Thyroid gland (tissue), 4 donors: ENCODE results near the gene BRAP. TPM values are rescaled to one million over a fixed set of nuclear protein-coding genes. Genes with fewer than 3 reads are reported as not detected.
"Not testable (repeated sequence)": the region's sequence is repeated elsewhere in the genome, so short reads cannot be mapped to it uniquely, and the experiment has no call there.

Experiments used
- DNase-seq, 2 donors: peaks; one replicate each; pipeline ENCODE4 v3.0.0-alpha.2; 2019
- H3K27ac ChIP-seq, 3 donors: fragments of 200-600 bp; sonication (generic); 1 replicate in 2 of 3; 2 replicates in 1 of 3; pipeline ENCODE4 v1.5.1; 2016 to 2019; ENCODE audit warnings: mild to moderate bottlenecking in 1 of 3, moderate library complexity in 1 of 3
- H3K27me3 ChIP-seq: fragments of 200-600 bp; sonication (generic); one replicate; pipeline ENCODE4 v1.5.1; 2019
- H3K36me3 ChIP-seq, 2 donors: fragments of 200-600 bp; sonication (generic); one replicate each; pipeline ENCODE4 v1.5.1; 2016 to 2019
- H3K4me1 ChIP-seq, 2 donors: fragments of 200-600 bp; sonication (generic); one replicate each; pipeline ENCODE4 v1.5.1; 2017 to 2019
- H3K4me3 ChIP-seq, 3 donors: fragments of 200-600 bp; sonication (generic); replicated peaks in 1 of 3; 1 replicate in 2 of 3; 2 replicates in 1 of 3; pipeline ENCODE4 v1.5.1; 2016; ENCODE audit warnings: mild to moderate bottlenecking in 1 of 3
- H3K9me3 ChIP-seq: fragments of 200-600 bp; sonication (generic); one replicate; pipeline ENCODE4 v1.5.1; 2017
- CTCF ChIP-seq, 6 experiments: fragments of 200-600 bp in 3 of 6; fragments of 450-650 bp in 3 of 6; sonication (generic) in 3 of 6; IDR thresholded peaks; one replicate each; pipeline ENCODE4 v1.5.1; 2016 to 2019; ENCODE audit warnings: antibody characterized with exemption in 6 of 6, mild to moderate bottlenecking in 2 of 6, inconsistent platforms in 1 of 6, moderate library complexity in 1 of 6
- POLR2A ChIP-seq, 2 donors: fragments of 450-650 bp; IDR thresholded peaks; one replicate each; pipeline ENCODE4 v1.6.1; 2017; ENCODE audit warnings: antibody characterized with exemption in 2 of 2, mild to moderate bottlenecking in 2 of 2, moderate library complexity in 1 of 2
- WGBS, 2 donors: methylation state at CpG; one replicate each; pipeline ENCODE4 v1.1.5; 2017; 5-methylcytosine and 5-hydroxymethylcytosine counted together
- intact Hi-C: fragments of 100-400 bp; cut with DNase I; formaldehyde crosslinking; loops from one replicate; pipeline ENCODE4 v1.15.1; 2023
- total RNA-seq, 4 donors: library from RNA; depleted of rRNA; stranded (reverse); fragments of >200 nt; gene quantifications; one replicate each; pipeline ENCODE4 v1.2.3, GENCODE V29; 2016

BRAP gene
- 10 to 100 TPM; 18.4 to 23.5 (median 21.9) TPM for total RNA-seq

- Histone ChIP-seq H3K36me3 (peaks cover 9 to 18% of the 10 kb centered on the region in 2 donors), H3K4me3 (peak within 1 kb of the TSS; percentile 43 to 93 (median 92)), H3K27ac (peak within 1 kb of the TSS; percentile 50 to 79 (median 76)), H3K27me3 (no peaks in the 10 kb centered on the region), H3K9me3 (no peaks in the 10 kb centered on the region), H3K4me1 (peaks cover 20 to 21% of the 10 kb centered on the region in 2 donors)
- peak in 1 of 6 experiments; percentile 18 for TF ChIP-seq CTCF (IDR thresholded peaks at IDR 0.05)
- TF ChIP-seq POLR2A (IDR thresholded peaks at IDR 0.05), result peak in 1 of 2 donors; percentile 87
- intact Hi-C loops, result loop anchor here (10.0 kb wide), 1 partner anchor 129 kb away; no protein-coding TSS in a partner anchor
- DNase-seq, result peak; percentile 92 to 94
- WGBS, 2 donors, result 0 to 2% methylated on average over 24 to 28 of the region's 63 CpGs
Measured at GRCh38 chr12:111685811-111686573, at the start of gene BRAP, which contains the start of gene ACAD10. TSS of gene BRAP (minus strand) at chr12:111685956. CDS start at chr12:111685792, 164 bp downstream. TSS of gene ACAD10 (plus strand) at chr12:111686053. CDS start at chr12:111692710, 6,657 bp downstream.

GRCh38 chr12:111733340-111733915 is 47.7 kb upstream of the BRAP start:
- no peak overlapping the region for H3K27ac ChIP-seq

GRCh38 chr12:111732786-111733185 is 47.0 kb upstream of the BRAP start:
- no peaks in the 10 kb centered on the region for H3K9me3 ChIP-seq
- no peaks in the 10 kb centered on the region for H3K27me3 ChIP-seq
- TF ChIP-seq CTCF (IDR thresholded peaks at IDR 0.05) (no peak), POLR2A (IDR thresholded peaks at IDR 0.05) (no peak)
- intact Hi-C loops, result no loop called here
- 95% methylated on average over 4 of the region's 4 CpGs for WGBS, 2 donors
- peaks cover 18 to 33% of the 10 kb centered on the region in 2 donors for H3K36me3 ChIP-seq
- no peaks in the 10 kb centered on the region for H3K4me1 ChIP-seq
- no peak for DNase-seq
- H3K27ac ChIP-seq, result no peak overlapping the region
- no peak overlapping the region for H3K4me3 ChIP-seq

More at GRCh38 chr12:111733340-111733915, 47.7 kb upstream of the BRAP start:
- H3K9me3 ChIP-seq, result no peaks in the 10 kb centered on the region
- H3K36me3 ChIP-seq, result peaks cover 12 to 34% of the 10 kb centered on the region in 2 donors
- TF ChIP-seq CTCF (IDR thresholded peaks at IDR 0.05), result no peak
- TF ChIP-seq POLR2A (IDR thresholded peaks at IDR 0.05), result no peak
- no peaks in the 10 kb centered on the region for H3K27me3 ChIP-seq
- DNase-seq, result no peak
- 87 to 97% methylated on average over 8 of the region's 8 CpGs for WGBS, 2 donors
- intact Hi-C loops, result no loop called here
- H3K4me1 ChIP-seq, result no peaks in the 10 kb centered on the region
- no peak overlapping the region for H3K4me3 ChIP-seq

GRCh38 chr12:111730420-111730819 is 44.7 kb upstream of the BRAP start:
- 85 to 92% methylated on average over 9 of the region's 9 CpGs for WGBS, 2 donors
- H3K27ac ChIP-seq, result no peak overlapping the region
- no peaks in the 10 kb centered on the region for H3K27me3 ChIP-seq
- no peak for TF ChIP-seq POLR2A (IDR thresholded peaks at IDR 0.05)
- TF ChIP-seq CTCF (IDR thresholded peaks at IDR 0.05), result no peak
- H3K9me3 ChIP-seq, result no peaks in the 10 kb centered on the region
- no peak for DNase-seq
- intact Hi-C loops, result no loop called here
- H3K36me3 ChIP-seq, result peaks cover 18 to 26% of the 10 kb centered on the region in 2 donors
- H3K4me3 ChIP-seq, result no peak overlapping the region
- no peaks in the 10 kb centered on the region for H3K4me1 ChIP-seq

- no peaks in the 10 kb centered on the region for H3K4me1 ChIP-seq
- H3K4me3 ChIP-seq, result no peak overlapping the region
- peaks cover 10 to 20% of the 10 kb centered on the region in 2 donors for H3K36me3 ChIP-seq
- 97 to 98% methylated on average over 2 of the region's 2 CpGs for WGBS, 2 donors
- TF ChIP-seq POLR2A (IDR thresholded peaks at IDR 0.05) (no peak), CTCF (IDR thresholded peaks at IDR 0.05) (no peak)
- no peak overlapping the region for H3K27ac ChIP-seq
- H3K27me3 ChIP-seq, result no peaks in the 10 kb centered on the region
- H3K9me3 ChIP-seq, result no peaks in the 10 kb centered on the region
- no peak for DNase-seq
- intact Hi-C loops, result no loop called here
Measured at GRCh38 chr12:111728795-111729194, 43.0 kb upstream of the BRAP start.

GRCh38 chr12:111723646-111724360 is 38.0 kb upstream of the BRAP start:
- H3K9me3 ChIP-seq, H3K27ac ChIP-seq, H3K4me1 ChIP-seq, intact Hi-C loops, H3K4me3 ChIP-seq, H3K27me3 ChIP-seq, DNase-seq: not testable (repeated sequence)
- WGBS, 2 donors, result 97 to 100% methylated on average over 13 to 36 of the region's 46 CpGs
- H3K36me3 ChIP-seq, result peaks cover 3 to 17% of the 10 kb centered on the region in 2 donors
